GM19397 (cell line): Measurements from ENCODE around the gene ZNF445.
"Not testable (repeated sequence)": the region's sequence is repeated elsewhere in the genome, so short reads cannot be mapped to it uniquely, and the experiment has no call there.

Experiments
- ATAC-seq: cut with Tn5 transposase; IDR thresholded peaks from one replicate; pipeline ENCODE4 v1.9.1; 2021; ENCODE audit warnings: mild to moderate bottlenecking, moderate library complexity; ENCODE audit not compliant: unreplicated experiment

ZNF445 gene

DNA sequence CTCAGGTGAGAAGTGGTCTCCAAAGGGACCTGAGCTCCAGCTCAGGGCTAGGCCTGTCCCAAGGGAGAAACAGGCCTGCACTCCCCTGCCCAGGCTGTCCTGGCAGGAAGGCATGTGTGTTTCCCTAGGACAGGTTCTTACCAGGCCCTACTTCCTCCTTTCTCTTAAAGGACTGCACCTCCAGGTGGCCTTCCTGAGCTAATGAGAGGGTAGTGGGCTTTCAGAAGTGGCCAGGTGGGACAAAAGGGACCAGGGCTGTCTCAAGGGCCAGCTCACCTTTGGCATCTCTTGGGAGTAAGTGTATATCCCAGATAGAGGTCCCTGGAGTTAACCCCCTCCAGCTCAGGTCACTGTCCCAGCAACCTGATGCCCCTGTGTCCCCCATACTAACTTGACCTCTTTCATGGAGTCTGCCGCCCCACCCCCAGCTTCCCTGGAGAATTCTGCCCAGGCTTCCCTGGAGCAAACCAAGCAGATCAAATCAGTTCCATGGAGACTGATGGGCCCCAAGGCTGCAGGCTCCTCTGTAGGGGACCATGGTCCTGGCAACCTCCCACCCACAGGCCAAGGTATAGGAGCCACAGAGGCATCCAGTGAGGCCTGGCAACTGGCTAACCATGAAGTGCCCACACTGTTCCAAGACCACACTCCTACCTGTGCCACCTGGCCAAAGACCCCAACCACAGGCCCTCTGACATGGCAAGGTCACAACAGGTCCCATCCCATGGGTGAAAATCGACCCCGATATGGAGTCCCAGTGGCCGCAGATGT lies 67.6 kb downstream of the ZNF445 start:
- no peak for ATAC-seq

- no peak for ATAC-seq
Measured at GRCh38 chr3:44402548-44402947, 74.9 kb downstream of the ZNF445 start.

GRCh38 chr3:44400771-44401170 lies 76.7 kb downstream of the ZNF445 start:
- no peak for ATAC-seq

GRCh38 chr3:44398853-44399252 lies 78.6 kb downstream of the ZNF445 start:
- ATAC-seq = no peak

- not testable (repeated sequence) for ATAC-seq
Measured at GRCh38 chr3:44398271-44398670, 79.2 kb downstream of the ZNF445 start.

- no peak for ATAC-seq
Measured at GRCh38 chr3:44396200-44397171, 81.0 kb downstream of the ZNF445 start.

DNA sequence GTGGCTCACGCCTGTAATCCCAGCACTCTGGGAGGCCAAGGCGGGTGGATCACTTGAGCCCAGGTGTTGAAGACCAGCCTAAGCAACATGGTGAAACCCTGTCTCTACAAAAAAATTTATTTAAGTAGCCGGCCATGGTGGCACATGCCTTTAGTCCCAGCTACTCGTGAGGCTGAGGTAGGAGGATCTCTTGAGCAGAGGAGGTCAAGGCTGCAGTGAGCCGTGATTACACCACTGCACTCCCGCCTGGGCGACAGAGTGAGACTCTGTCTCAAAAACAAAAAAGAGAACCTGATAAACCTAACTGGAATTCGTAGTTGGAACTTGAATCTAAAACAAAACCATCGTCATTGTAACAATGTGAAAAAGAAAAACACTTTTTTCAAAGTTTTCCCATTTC lies 81.8 kb downstream of the ZNF445 start:
- no peak for ATAC-seq

- no peak for ATAC-seq
Measured at GRCh38 chr3:44392489-44392888, 85.0 kb downstream of the ZNF445 start.

DNA sequence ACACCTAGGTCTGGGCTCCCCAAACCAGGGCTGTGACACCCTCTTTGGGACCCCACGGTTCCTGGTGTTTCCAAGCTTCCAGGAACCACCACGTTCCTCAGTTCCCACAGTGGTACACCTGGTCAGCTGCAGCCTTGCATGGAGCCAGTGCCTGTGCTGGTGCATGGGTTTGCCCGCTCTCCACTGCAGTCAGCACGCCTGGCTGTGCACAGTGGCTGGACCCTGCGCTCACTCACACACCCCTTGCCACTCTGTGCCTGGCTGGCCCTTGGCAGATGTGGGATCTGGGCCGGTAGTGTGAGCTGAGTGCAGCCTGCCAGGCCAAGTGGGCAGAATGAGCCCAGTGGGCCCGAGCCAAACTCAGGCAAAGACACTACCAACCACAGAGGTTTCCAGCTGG lies 90.1 kb downstream of the ZNF445 start:
- no peak for ATAC-seq
